ENCODE data around the gene MMP24OS.
"Not testable (repeated sequence)": the region's sequence is repeated elsewhere in the genome, so short reads cannot be mapped to it uniquely, and the experiment has no call there.

The MMP24OS gene

DNA sequence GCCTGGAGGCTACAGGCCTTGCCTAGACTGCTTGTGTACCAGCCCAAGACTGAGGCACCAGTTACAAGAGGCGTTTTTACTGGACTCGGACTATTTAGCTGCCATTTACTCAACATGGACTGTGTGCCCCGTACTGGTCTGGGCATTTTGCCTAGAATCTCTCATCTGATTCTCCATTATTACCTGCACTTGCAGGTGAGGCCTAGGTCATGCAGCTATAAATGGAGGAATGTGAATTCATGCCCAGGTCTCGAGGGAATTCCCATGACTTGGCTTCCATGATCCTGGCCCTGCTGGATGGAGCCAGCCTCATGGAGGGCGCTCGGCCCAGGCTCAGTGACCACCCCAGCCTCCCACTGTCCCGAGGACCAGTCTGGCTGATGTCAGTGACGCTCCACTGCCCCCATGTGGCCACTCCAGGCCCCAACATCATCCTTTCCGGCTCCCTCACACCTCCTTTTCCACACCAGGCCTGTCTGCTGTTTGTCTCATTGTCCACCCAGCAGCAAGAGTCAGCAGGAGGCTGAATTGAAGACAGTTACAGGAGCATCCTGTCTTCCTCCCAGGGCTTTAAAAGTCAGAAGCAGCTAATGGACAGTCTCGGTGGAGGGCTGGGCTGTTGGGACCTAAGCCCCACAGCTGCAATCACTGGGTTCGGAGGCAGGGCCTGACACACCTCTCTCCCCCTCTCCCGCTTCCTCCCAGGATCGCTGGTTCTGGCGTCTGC, 8.7 kb downstream of the MMP24OS start:
- FAIRE-seq (no peak), DNase-seq (ENCODE audit: insufficient read length, low spot score) (peak; percentile 79)

GRCh38 chr20:35267092-35267491, 10.8 kb downstream of the MMP24OS start:
- no peak for FAIRE-seq
- DNase-seq (ENCODE audit: insufficient read length, low spot score) = no peak
- TF ChIP-seq POLR2A (IDR thresholded peaks at IDR 0.05; ENCODE audit: low read depth, low read length) = no peak

More for the DNA sequence above, 8.7 kb downstream of the MMP24OS start:
- no peak for TF ChIP-seq POLR2A (IDR thresholded peaks at IDR 0.05; ENCODE audit: low read depth, low read length)

DNA sequence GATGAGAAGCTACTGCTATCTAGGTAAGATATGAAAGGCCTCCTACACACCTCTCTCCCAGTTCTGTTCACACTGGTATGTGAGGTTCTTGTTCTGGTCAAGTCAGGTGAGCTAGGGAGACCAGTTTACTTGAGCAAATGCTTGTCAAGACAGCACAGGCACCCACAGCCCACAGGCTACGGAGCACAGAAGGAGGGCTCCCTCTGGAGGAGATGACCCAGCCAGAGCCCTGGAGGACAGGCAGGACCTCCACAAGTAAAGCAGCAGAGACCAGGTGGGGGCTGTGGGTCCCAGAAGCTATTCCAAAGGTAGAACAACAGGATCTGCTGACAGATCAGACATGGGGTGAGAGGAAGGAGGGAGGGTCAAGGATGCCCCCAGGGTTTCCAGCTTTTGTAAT, 13.2 kb downstream of the MMP24OS start:
- TF ChIP-seq POLR2A (IDR thresholded peaks at IDR 0.05; ENCODE audit: low read depth, low read length) = no peak
- DNase-seq (ENCODE audit: insufficient read length, low spot score) (no peak), FAIRE-seq (no peak)

DNA sequence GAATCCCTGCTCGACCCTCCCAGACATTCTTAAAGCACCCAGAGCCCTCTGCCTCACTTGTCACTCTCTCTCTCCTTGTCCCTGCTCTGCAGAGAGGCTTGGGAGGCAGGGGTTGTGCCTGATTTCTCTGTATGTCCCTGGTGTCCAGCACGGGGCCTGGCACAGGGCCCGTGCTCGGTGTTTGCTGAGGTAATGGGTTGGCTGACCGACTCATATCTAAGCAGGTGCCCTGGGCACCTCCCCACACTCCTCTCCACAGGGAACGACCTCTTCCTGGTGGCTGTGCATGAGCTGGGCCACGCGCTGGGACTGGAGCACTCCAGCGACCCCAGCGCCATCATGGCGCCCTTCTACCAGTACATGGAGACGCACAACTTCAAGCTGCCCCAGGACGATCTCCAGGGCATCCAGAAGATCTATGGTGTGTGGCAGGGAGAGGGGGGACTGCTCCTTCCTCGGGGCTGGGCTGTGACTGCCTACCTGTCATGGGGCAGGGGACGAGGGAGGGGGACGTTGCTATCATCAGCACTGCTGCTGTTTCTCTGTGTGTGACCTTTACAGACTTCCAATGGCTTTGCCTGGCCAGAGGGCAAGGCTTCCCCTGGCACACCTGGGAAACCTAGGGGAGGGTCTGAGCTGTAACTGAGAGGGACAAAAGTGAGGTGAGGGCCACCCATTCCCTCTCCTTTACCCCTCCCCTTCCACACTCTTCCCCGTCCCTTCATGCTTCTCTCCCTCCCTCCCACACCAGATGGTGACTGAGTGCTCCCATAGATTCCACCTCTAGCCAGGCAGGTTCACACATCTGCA, 14.2 kb downstream of the MMP24OS start:
- FAIRE-seq = no peak
- no peak for DNase-seq (ENCODE audit: insufficient read length, low spot score)
- no peak for TF ChIP-seq POLR2A (IDR thresholded peaks at IDR 0.05; ENCODE audit: low read depth, low read length)

DNA sequence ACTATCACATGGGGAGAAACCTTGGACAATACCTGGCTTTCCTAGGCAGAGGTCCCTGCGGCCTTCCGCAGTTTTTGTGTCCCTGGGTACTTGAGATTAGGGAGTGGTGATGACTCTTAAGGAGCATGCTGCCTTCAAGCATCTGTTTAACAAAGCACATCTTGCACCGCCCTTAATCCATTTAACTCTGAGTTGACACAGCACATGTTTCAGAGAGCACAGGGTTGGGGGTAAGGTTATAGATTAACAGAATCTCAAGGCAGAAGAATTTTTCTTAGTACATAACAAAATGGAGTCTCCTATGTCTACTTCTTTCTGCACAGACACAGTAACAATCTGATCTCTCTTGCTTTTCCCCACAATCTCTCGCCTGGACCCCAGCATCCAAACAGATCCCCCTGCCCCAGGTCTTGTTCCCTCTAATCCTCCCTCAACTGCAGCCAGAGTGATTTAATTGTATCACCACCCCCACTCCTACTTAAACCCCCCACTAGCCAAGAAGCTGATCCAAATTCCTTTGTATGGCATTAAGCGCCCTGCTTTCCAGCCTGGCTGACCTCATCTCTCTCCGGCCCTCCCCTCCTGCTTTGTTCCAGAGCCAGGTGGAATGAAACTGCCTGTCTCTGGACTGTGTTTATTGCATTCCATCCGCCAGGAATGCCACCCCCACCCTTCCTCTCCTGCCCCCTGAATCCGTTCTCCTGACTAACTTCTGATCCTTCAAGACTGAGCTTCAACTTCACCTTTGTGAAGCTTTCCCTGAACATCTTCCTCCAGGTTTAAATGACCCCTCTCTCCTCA, 15.0 kb downstream of the MMP24OS start:
- DNase-seq (ENCODE audit: insufficient read length, low spot score) = peak; percentile 78
- not testable (repeated sequence) for FAIRE-seq

GRCh38 chr20:35262321-35262720, 15.6 kb downstream of the MMP24OS start:
- not testable (repeated sequence) for FAIRE-seq; DNase-seq (ENCODE audit: insufficient read length, low spot score)

- no peak for TF ChIP-seq POLR2A (IDR thresholded peaks at IDR 0.05; ENCODE audit: low read depth, low read length)
- DNase-seq (ENCODE audit: insufficient read length, low spot score) (no peak), FAIRE-seq (no peak)
These were observed 17.5 kb downstream of the MMP24OS start for GRCh38 chr20:35260426-35260825.

- DNase-seq (ENCODE audit: insufficient read length, low spot score) (no peak), FAIRE-seq (no peak)
- TF ChIP-seq POLR2A (IDR thresholded peaks at IDR 0.05; ENCODE audit: low read depth, low read length) = no peak
These were observed 20.6 kb downstream of the MMP24OS start for GRCh38 chr20:35257175-35257909.

DNA sequence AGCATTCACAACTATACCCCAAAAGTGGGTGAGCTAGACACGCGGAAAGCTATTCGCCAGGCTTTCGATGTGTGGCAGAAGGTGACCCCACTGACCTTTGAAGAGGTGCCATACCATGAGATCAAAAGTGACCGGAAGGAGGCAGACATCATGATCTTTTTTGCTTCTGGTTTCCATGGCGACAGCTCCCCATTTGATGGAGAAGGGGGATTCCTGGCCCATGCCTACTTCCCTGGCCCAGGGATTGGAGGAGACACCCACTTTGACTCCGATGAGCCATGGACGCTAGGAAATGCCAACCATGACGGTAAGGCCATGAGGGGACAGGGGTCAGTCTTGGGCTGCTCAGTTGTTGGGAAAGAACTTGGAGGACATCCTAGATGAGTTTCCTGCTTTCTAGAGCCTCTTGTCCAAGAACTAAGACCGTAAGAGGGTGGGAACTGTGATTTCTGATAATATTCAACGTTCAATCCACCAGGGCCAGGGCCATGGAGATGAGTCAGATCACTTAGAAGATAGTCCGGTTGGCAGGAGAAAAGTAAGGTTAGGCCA, 23.4 kb downstream of the MMP24OS start:
- no peak for TF ChIP-seq POLR2A (IDR thresholded peaks at IDR 0.05; ENCODE audit: low read depth, low read length)
- FAIRE-seq (no peak), DNase-seq (ENCODE audit: insufficient read length, low spot score) (no peak)

GRCh38 chr20:35253010-35253409, 24.9 kb downstream of the MMP24OS start:
- no peak for TF ChIP-seq POLR2A (IDR thresholded peaks at IDR 0.05; ENCODE audit: low read depth, low read length)
- no peak for FAIRE-seq

GRCh38 chr20:35252598-35252997, 25.3 kb downstream of the MMP24OS start:
- not testable (repeated sequence) for DNase-seq (ENCODE audit: insufficient read length, low spot score); FAIRE-seq

More at GRCh38 chr20:35253010-35253409, 24.9 kb downstream of the MMP24OS start:
- no peak for DNase-seq (ENCODE audit: insufficient read length, low spot score)

GRCh38 chr20:35252037-35252461, 25.9 kb downstream of the MMP24OS start:
- no peak for DNase-seq (ENCODE audit: insufficient read length, low spot score)

DNA sequence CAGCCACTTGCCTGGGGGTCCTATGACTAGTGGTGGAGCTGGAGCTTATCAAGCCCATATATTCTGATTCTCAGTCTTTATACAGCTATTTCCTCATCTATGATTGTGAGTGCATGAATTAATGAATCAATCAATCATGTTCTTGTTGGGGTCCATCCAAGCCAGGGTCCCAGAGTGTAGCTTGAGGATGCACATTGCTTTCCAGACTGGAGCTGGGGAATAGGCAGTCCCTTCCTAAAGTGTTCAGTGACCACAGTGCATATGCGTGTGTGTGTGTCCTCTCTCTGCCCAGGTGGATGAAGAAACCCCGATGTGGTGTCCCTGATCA, 26.3 kb downstream of the MMP24OS start:
- FAIRE-seq = no peak

More at GRCh38 chr20:35252037-35252461, 25.9 kb downstream of the MMP24OS start:
- no peak for FAIRE-seq
- no peak for TF ChIP-seq POLR2A (IDR thresholded peaks at IDR 0.05; ENCODE audit: low read depth, low read length)

More for the DNA sequence above, 26.3 kb downstream of the MMP24OS start:
- no peak for TF ChIP-seq POLR2A (IDR thresholded peaks at IDR 0.05; ENCODE audit: low read depth, low read length)
- DNase-seq (ENCODE audit: insufficient read length, low spot score) = no peak
